HepG2 (cell line): Measurements from ENCODE around the gene CORO1C. TPM values are rescaled to one million over a fixed set of nuclear protein-coding genes. Genes with fewer than 3 reads are reported as not detected.

Experiments used
- ATAC-seq: fragments of 200-7000 bp; cut with Tn5 transposase; 3 replicates; pipeline ENCODE4 v1.9.1; 2020; ENCODE audit warnings: mild to moderate bottlenecking, moderate library complexity
- BruUV-seq: library from RNA; stranded (reverse); fragments of 400-500 nt; replicated peaks from 2 replicates; lab custom pipeline; 2021; lab: Mats Ljungman, UMichigan
- CTCF ChIA-PET: fragments of 300-600 bp; formaldehyde crosslinking; extraction: SDS; loops from one replicate; lab custom pipeline; 2021; ENCODE audit warnings: low total read pairs, inconsistent platforms, low intra/inter-chr PET ratio; lab: Yijun Ruan, JAX
- POLR2A ChIA-PET: fragments of 350-600 bp; sonication (Branson Sonifier 250); formaldehyde crosslinking; loops from one replicate; lab custom pipeline; 2020; ENCODE audit warnings: antibody characterized with exemption, inconsistent platforms; lab: Yijun Ruan, JAX
- DNase-seq: peaks from one replicate; pipeline ENCODE4 v3.0.0-alpha.2; 2015; ENCODE audit warnings: low spot score
- FAIRE-seq: peaks from 3 replicates; lab custom pipeline; 2011; peaks lifted over from hg19 to GRCh38; lab: Jason Lieb, UNC
- H2AFZ ChIP-seq: one replicate; pipeline ENCODE4 v1.6.1; 2011; ENCODE audit warnings: low read length, inconsistent platforms
- H3K27ac ChIP-seq: fragments of 300-600 bp; 3 replicates; pipeline ENCODE4 v1.8.0; 2011; ENCODE audit warnings: mixed run types, mild to moderate bottlenecking, mixed read lengths, low read length, inconsistent platforms; ENCODE audit not compliant: insufficient read depth; ENCODE audit errors: extremely low read length
- H3K27me3 ChIP-seq, 2 experiments: fragments of 200-600 bp in 1 of 2; 2 replicates in 1 of 2; 3 replicates in 1 of 2; pipeline versions ENCODE4 v1.6.0 to v1.8.0; 2011; ENCODE audit warnings: low read length in 2 of 2, mild to moderate bottlenecking in 2 of 2, moderate library complexity in 2 of 2, inconsistent platforms in 1 of 2; ENCODE audit not compliant: insufficient read depth in 2 of 2, control insufficient read depth in 1 of 2
- H3K36me3 ChIP-seq, 2 experiments: fragments of 200-600 bp in 1 of 2; replicated peaks in 1 of 2; 2 replicates in 1 of 2; 3 replicates in 1 of 2; pipeline versions ENCODE4 v1.5.1 to v1.8.0; 2011; ENCODE audit warnings: low read length in 2 of 2, inconsistent platforms in 1 of 2; ENCODE audit not compliant: insufficient read depth in 2 of 2, control insufficient read depth in 1 of 2
- H3K4me1 ChIP-seq: 2 replicates; pipeline ENCODE4 v1.5.1; 2012; ENCODE audit warnings: low read length, inconsistent platforms; ENCODE audit not compliant: insufficient read depth
- H3K4me2 ChIP-seq: 2 replicates; pipeline ENCODE4 v1.6.0; 2011; ENCODE audit warnings: low read depth, low read length, inconsistent platforms
- H3K4me3 ChIP-seq, 3 experiments: fragments of 200-600 bp in 1 of 3; sonication (generic), shearing (Covaris generic) in 1 of 3; replicated peaks in 1 of 3; 2 replicates each; pipeline ENCODE4 v1.5.1; 2011 to 2016; ENCODE audit warnings: low read length in 3 of 3, inconsistent platforms in 2 of 3, low read depth in 2 of 3, mild to moderate bottlenecking in 2 of 3, control low read depth in 1 of 3, mixed read lengths in 1 of 3; ENCODE audit not compliant: insufficient read depth in 1 of 3
- H3K79me2 ChIP-seq: one replicate; pipeline ENCODE4 v1.6.1; 2011; ENCODE audit warnings: low read length, inconsistent platforms; ENCODE audit not compliant: insufficient read depth
- H3K9ac ChIP-seq: 2 replicates; pipeline ENCODE4 v1.6.0; 2011; ENCODE audit warnings: mild to moderate bottlenecking, low read depth, low read length, inconsistent platforms; ENCODE audit not compliant: insufficient read depth
- H3K9me3 ChIP-seq: 2 replicates; pipeline ENCODE4 v1.5.1; 2012; ENCODE audit warnings: mild to moderate bottlenecking, low read length
- H4K20me1 ChIP-seq: 2 replicates; pipeline ENCODE4 v1.6.0; 2011; ENCODE audit warnings: inconsistent platforms, mild to moderate bottlenecking, low read length, moderate library complexity; ENCODE audit not compliant: insufficient read depth
- HMGA1 ChIP-seq: sonication (generic); formaldehyde crosslinking; conservative IDR thresholded peaks from 2 replicates; pipeline ENCODE4 v1.4.0; 2020; ENCODE audit warnings: missing genetic modification reagents
- NRL ChIP-seq: sonication (generic); formaldehyde crosslinking; IDR thresholded peaks from 2 replicates; pipeline ENCODE4 v1.5.0; 2020; ENCODE audit warnings: missing genetic modification reagents, mild to moderate bottlenecking, moderate library complexity, borderline replicate concordance
- ZNF605 ChIP-seq: sonication (generic); formaldehyde crosslinking; IDR thresholded peaks from 2 replicates; pipeline ENCODE4 v1.8.0; 2022; ENCODE audit warnings: mild to moderate bottlenecking, missing genetic modification reagents
- WGBS: methylation state at CpG from one replicate; pipeline ENCODE4 v1.1.6; 2017; ENCODE audit warnings: low lambda C conversion rate; 5-methylcytosine and 5-hydroxymethylcytosine counted together
- in situ Hi-C: cut with HindIII; loops from 2 replicates; pipeline ENCODE4 v1.10.0; 2017; ENCODE audit warnings: low pct_unique_long_range_greater_than_20kb; ENCODE audit not compliant: extremely low pct_ligation_motif_present
- intact Hi-C: fragments of 100-400 bp; cut with micrococcal nuclease; formaldehyde crosslinking; loops from one replicate; pipeline ENCODE4 v1.10.0; 2022; ENCODE audit not compliant: unreplicated experiment
- polyA plus RNA-seq, 8 experiments: library from polyadenylated mRNA; depleted of rRNA in 3 of 8; stranded (reverse) in 7 of 8; unstranded in 1 of 8; fragments of >200 nt; fragmentation: Illumina TruSeq in 4 of 8; extraction: Trizol in 4 of 8; gene quantifications; 2 replicates each; pipeline versions ENCODE4 v1.2.1 to v1.2.3, GENCODE V29; 2011 to 2016; ENCODE audit warnings: low read depth in 4 of 8, missing spikeins in 1 of 8, mixed read lengths in 1 of 8; ENCODE audit not compliant: insufficient read depth in 1 of 8
- total RNA-seq, 5 experiments: library from RNA; depleted of rRNA; stranded (reverse); fragments of >200 nt; fragmentation: Illumina TruSeq; extraction: Trizol; gene quantifications; 2 replicates each; pipeline ENCODE4 v1.2.3, GENCODE V29; 2016; ENCODE audit warnings: low read depth in 1 of 5
- TF ChIP-seq, protein P1 (sequence below): IDR thresholded peaks from 2 replicates; pipeline ENCODE4 v1.6.1; 2016; ENCODE audit warnings: mild to moderate bottlenecking, missing biosample characterization, missing genetic modification reagents
- TF ChIP-seq, protein P2 (sequence below): sonication (generic); formaldehyde crosslinking; IDR thresholded peaks from 2 replicates; pipeline ENCODE4 v1.9.0; 2021; ENCODE audit warnings: missing genetic modification reagents, mild to moderate bottlenecking, borderline replicate concordance

CORO1C gene
- total and polyA plus RNA-seq, 2 of the 13 experiments (the other 11 are each of a cell fraction or from before 2014, with no cell fraction given): 73.7 to 131 TPM

DNA sequence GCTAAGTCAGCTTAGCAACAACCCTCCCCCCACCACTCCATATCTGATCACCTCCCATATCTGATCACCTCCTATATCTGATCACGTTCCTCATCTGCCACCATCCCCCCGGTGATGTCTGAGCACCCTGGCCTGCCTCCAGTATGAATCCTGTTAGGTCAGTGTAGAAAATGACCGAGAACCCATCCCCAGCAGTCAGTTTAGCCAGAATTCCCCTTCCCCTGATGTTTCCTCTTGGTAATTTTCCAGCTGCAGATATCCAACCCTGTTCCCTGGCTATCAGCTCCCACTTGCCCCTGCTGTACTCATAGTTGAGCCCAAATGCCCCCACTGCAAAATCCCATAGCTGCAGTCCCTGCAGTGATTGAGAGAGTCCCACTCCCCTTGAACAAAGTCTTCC is 110.2 kb downstream of the CORO1C start:
- no peak for FAIRE-seq

More for the DNA sequence above, 110.2 kb downstream of the CORO1C start:
- Histone ChIP-seq H3K27me3 (peaks cover 0 to 4% of the 10 kb centered on the region in 2 experiments; a peak in 1 of 5 replicates), H3K4me1 (peaks cover 20% of the 10 kb centered on the region), H3K9ac (no peak overlapping the region), H3K4me3 (no peak overlapping the region), H4K20me1 (no peaks in the 10 kb centered on the region), H3K36me3 (no peaks in the 10 kb centered on the region), H3K79me2 (no peaks in the 10 kb centered on the region), H3K4me2 (no peak overlapping the region), H2AFZ (no peak overlapping the region), H3K9me3 (no peaks in the 10 kb centered on the region), H3K27ac (no peak overlapping the region)
- ATAC-seq: no peak
- ChIA-PET CTCF (no interaction called here), POLR2A (interaction anchor here (1.1 kb wide), 1 partner anchor 59 kb away, joined by 4 read pairs; the partner anchor contains the start of gene ISCU)
- intact Hi-C loops: no loop called here
- in situ Hi-C loops: no loop called here
- no TSS peak for BruUV-seq
- WGBS: 82% methylated on average over 3 of the region's 3 CpGs
- TF ChIP-seq, protein P1, sequence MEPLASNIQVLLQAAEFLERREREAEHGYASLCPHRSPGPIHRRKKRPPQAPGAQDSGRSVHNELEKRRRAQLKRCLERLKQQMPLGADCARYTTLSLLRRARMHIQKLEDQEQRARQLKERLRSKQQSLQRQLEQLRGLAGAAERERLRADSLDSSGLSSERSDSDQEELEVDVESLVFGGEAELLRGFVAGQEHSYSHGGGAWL (CRISPR knock-in tag): no peak
- TF ChIP-seq HMGA1 (CRISPR knock-in tag) (no peak), ZNF605 (CRISPR knock-in tag) (no peak), NRL (no peak)
- TF ChIP-seq, protein P2, sequence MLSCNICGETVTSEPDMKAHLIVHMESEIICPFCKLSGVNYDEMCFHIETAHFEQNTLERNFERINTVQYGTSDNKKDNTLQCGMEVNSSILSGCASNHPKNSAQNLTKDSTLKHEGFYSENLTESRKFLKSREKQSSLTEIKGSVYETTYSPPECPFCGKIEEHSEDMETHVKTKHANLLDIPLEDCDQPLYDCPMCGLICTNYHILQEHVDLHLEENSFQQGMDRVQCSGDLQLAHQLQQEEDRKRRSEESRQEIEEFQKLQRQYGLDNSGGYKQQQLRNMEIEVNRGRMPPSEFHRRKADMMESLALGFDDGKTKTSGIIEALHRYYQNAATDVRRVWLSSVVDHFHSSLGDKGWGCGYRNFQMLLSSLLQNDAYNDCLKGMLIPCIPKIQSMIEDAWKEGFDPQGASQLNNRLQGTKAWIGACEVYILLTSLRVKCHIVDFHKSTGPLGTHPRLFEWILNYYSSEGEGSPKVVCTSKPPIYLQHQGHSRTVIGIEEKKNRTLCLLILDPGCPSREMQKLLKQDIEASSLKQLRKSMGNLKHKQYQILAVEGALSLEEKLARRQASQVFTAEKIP: no peak
- no peak for DNase-seq
